OCI-LY3 (cell line): ENCODE data around the gene RBFOX1.

ENCODE experiments used
- CTCF ChIP-seq: fragments of 200-600, 300-600 bp; sonication (generic); IDR thresholded peaks from 2 replicates; pipeline ENCODE4 v1.5.1; 2014; ENCODE audit warnings: antibody characterized with exemption, low read length, low read depth
- EZH2phosphoT487 ChIP-seq: fragments of 200-600 bp; shearing (Covaris generic); IDR thresholded peaks from 2 replicates; pipeline ENCODE4 v1.6.1; 2018; ENCODE audit warnings: antibody characterized with exemption, mixed run types, low read depth

GRCh38 chr16:7304958-7305357, 27.7 kb upstream of the RBFOX1 start:
- TF ChIP-seq CTCF (no peak), EZH2phosphoT487 (no peak)
